DOHH2 (cell line): Measurements from ENCODE around the gene TADA1.
A peak's percentile ranks its signal among the peaks of the same experiment; 100 is the strongest.

ENCODE experiments used
- H3F3A ChIP-seq: fragments of 200-600 bp; sonication (generic), shearing (Covaris generic); 2 replicates; pipeline ENCODE4 v1.6.0; 2016; ENCODE audit warnings: antibody characterized with exemption, mild to moderate bottlenecking; ENCODE audit not compliant: control insufficient read depth, insufficient read depth
- H3K27ac ChIP-seq: fragments of 200-600 bp; sonication (generic); 2 replicates; pipeline ENCODE4 v1.5.1; 2014; ENCODE audit warnings: low read depth, mild to moderate bottlenecking, low read length, moderate library complexity
- H3K27me3 ChIP-seq: fragments of 200-600 bp; sonication (generic); 2 replicates; pipeline ENCODE4 v1.6.1; 2014; ENCODE audit warnings: mild to moderate bottlenecking, low read length, mixed read lengths; ENCODE audit not compliant: control insufficient read depth
- H3K36me3 ChIP-seq: fragments of 200-600 bp; sonication (generic); 2 replicates; pipeline ENCODE4 v1.6.1; 2014; ENCODE audit warnings: mild to moderate bottlenecking, low read length, moderate library complexity, mixed read lengths; ENCODE audit not compliant: control insufficient read depth
- H3K4me1 ChIP-seq: fragments of 200-600 bp; sonication (generic); 2 replicates; pipeline ENCODE4 v1.6.1; 2014; ENCODE audit warnings: mild to moderate bottlenecking, low read length, mixed read lengths; ENCODE audit not compliant: control insufficient read depth
- H3K4me2 ChIP-seq: fragments of 200-600 bp; sonication (generic); 2 replicates; pipeline ENCODE4 v1.6.0; 2014; ENCODE audit warnings: mild to moderate bottlenecking, low read length, moderate library complexity
- H3K4me3 ChIP-seq: fragments of 200-600 bp; sonication (generic); 2 replicates; pipeline ENCODE4 v1.5.1; 2014; ENCODE audit warnings: mild to moderate bottlenecking, low read length, mixed read lengths
- H3K79me2 ChIP-seq: fragments of 200-600 bp; sonication (generic); 2 replicates; pipeline ENCODE4 v1.6.1; 2014; ENCODE audit warnings: mild to moderate bottlenecking, low read length, mixed read lengths; ENCODE audit not compliant: control insufficient read depth
- H3K9me2 ChIP-seq: fragments of 200-600 bp; sonication (generic); replicated peaks from 2 replicates; pipeline ENCODE4 v1.6.1; 2014; ENCODE audit warnings: mild to moderate bottlenecking, low read length, mixed read lengths; ENCODE audit not compliant: control insufficient read depth
- H3K9me3 ChIP-seq: fragments of 200-600 bp; sonication (generic); 2 replicates; pipeline ENCODE4 v1.6.1; 2014; ENCODE audit warnings: antibody characterized with exemption, low read length, mixed read lengths; ENCODE audit not compliant: control insufficient read depth, insufficient read depth
- H4K20me1 ChIP-seq: fragments of 200-600 bp; sonication (generic); 2 replicates; pipeline ENCODE4 v1.6.0; 2014; ENCODE audit warnings: low read depth, mild to moderate bottlenecking, antibody characterized with exemption, low read length, moderate library complexity; ENCODE audit not compliant: control insufficient read depth, insufficient read depth
- EZH2phosphoT487 ChIP-seq: fragments of 200-600 bp; sonication (generic); IDR thresholded peaks from 2 replicates; pipeline ENCODE4 v1.6.1; 2017; ENCODE audit warnings: borderline replicate concordance, mild to moderate bottlenecking, antibody characterized with exemption, low read length, moderate library complexity, mixed read lengths
- TF ChIP-seq, protein P1 (sequence below): fragments of 200-600 bp; sonication (generic); IDR thresholded peaks from one replicate; pipeline ENCODE4 v1.5.1; 2014; ENCODE audit warnings: antibody characterized with exemption, mild to moderate bottlenecking, low read depth, low read length; ENCODE audit not compliant: poor library complexity, severe bottlenecking

The TADA1 gene

DNA sequence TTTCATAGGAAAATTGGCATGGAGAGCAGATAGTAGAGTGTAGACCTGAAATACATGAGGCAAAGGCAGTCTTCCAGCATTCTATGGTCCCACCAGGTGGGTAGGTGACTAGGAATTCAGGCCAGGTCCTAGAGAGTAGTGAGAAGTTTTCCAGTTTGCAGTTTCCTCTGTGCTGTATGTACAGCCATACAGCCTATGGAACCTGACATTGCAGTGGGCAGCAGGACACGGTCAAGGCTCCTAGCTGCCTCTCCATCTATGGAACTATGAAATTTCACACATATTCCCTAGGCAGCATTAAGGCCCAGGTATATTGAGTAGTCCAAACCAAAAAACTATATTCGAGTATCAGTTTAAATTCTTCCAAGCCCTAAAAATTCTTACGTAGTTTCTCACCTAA lies 20.5 kb downstream of the TADA1 start:
- Histone ChIP-seq H3K27me3 (no peaks in the 10 kb centered on the region), H3K27ac (no peak overlapping the region), H3K4me1 (peaks cover 22% of the 10 kb centered on the region), H3K9me3 (no peaks in the 10 kb centered on the region), H3K36me3 (peaks cover 97% of the 10 kb centered on the region), H3F3A (peaks cover 9% of the 10 kb centered on the region), H3K4me3 (no peak overlapping the region), H4K20me1 (no peaks in the 10 kb centered on the region), H3K9me2 (no peaks in the 10 kb centered on the region), H3K79me2 (peaks cover 41% of the 10 kb centered on the region), H3K4me2 (no peak overlapping the region)
- TF ChIP-seq, protein P1, sequence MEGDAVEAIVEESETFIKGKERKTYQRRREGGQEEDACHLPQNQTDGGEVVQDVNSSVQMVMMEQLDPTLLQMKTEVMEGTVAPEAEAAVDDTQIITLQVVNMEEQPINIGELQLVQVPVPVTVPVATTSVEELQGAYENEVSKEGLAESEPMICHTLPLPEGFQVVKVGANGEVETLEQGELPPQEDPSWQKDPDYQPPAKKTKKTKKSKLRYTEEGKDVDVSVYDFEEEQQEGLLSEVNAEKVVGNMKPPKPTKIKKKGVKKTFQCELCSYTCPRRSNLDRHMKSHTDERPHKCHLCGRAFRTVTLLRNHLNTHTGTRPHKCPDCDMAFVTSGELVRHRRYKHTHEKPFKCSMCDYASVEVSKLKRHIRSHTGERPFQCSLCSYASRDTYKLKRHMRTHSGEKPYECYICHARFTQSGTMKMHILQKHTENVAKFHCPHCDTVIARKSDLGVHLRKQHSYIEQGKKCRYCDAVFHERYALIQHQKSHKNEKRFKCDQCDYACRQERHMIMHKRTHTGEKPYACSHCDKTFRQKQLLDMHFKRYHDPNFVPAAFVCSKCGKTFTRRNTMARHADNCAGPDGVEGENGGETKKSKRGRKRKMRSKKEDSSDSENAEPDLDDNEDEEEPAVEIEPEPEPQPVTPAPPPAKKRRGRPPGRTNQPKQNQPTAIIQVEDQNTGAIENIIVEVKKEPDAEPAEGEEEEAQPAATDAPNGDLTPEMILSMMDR: no peak
- no peak for TF ChIP-seq EZH2phosphoT487

DNA sequence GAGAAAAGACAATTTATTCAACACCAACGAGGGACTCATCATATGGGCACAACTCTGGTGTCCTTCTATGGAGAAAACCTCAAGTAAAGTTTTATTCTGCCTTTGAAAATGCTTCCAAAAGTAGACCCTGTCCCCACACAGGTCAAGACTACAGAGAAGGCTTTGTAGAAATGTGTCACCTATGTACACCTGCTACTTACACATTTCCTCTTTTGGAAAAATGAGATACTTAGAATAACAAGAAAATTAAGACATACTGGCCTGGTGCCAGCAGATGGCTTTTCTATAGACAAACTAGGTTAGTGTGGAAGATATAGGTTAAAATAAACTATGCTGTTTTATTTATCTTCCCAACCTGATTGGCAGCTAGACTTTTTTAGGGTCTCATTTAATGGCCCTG lies 23.1 kb downstream of the TADA1 start:
- peaks cover 100% of the 10 kb centered on the region for H3K36me3 ChIP-seq

DNA sequence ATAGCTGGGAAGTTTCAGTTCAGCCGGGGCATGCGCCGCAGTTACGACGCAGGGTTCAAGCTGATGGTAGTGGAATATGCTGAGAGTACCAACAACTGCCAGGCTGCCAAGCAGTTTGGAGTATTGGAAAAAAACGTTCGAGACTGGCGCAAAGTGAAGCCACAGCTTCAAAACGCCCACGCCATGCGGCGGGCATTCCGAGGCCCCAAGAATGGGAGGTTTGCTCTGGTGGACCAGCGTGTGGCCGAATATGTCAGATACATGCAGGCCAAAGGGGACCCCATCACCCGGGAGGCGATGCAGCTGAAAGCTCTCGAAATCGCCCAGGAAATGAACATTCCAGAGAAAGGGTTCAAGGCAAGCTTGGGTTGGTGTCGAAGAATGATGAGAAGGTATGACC lies 26.9 kb downstream of the TADA1 start:
- H3K4me3 ChIP-seq: no peak overlapping the region
- no peaks in the 10 kb centered on the region for H3K9me2 ChIP-seq
- no peak overlapping the region for H3K4me2 ChIP-seq
- H4K20me1 ChIP-seq: 0 out of 2 replicates have a peak, but pooled peaks cover 4% of the 10 kb centered on the region
- no peak for TF ChIP-seq EZH2phosphoT487
- TF ChIP-seq, protein P1: no peak
- peaks cover 100% of the 10 kb centered on the region for H3K36me3 ChIP-seq
- peaks cover 80% of the 10 kb centered on the region for H3K79me2 ChIP-seq
- H3K4me1 ChIP-seq: peaks cover 22% of the 10 kb centered on the region
- H3F3A ChIP-seq: peaks cover 2% of the 10 kb centered on the region; the same call in 1 of the 2 replicates
- no peaks in the 10 kb centered on the region for H3K9me3 ChIP-seq
- H3K27me3 ChIP-seq: no peaks in the 10 kb centered on the region
- no peak overlapping the region for H3K27ac ChIP-seq

More for the DNA sequence above, 23.1 kb downstream of the TADA1 start:
- Histone ChIP-seq H3K27ac (peak overlapping the region; percentile 6; the same call in 1 of the 2 replicates), H3K4me3 (no peak overlapping the region), H3K27me3 (no peaks in the 10 kb centered on the region), H3K9me3 (no peaks in the 10 kb centered on the region), H3K9me2 (no peaks in the 10 kb centered on the region), H3K4me1 (peaks cover 22% of the 10 kb centered on the region), H3K4me2 (peak overlapping the region; percentile 22; the same call in 1 of the 2 replicates), H4K20me1 (0 out of 2 replicates have a peak, but pooled peaks cover 4% of the 10 kb centered on the region), H3F3A (peaks cover 9% of the 10 kb centered on the region), H3K79me2 (peaks cover 64% of the 10 kb centered on the region)
- TF ChIP-seq, protein P1: no peak
- TF ChIP-seq EZH2phosphoT487: no peak

DNA sequence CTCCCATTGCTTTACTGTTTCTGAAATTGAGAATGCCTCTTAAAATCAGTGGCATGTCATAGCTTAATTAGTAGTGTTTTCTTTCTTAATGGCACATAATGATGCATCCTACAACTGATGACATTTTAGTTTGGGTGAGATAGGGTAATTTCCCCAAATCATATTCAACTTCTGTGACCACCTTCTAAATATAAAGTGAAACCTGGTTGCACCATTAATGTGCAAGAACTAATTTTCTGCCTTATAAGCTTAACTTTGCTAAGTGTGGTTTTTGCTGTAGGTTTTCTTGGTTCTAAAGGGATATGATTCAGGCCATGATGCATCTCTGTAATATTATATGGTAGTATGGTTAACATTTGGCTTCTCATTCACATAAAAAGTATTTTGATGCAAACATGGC lies 27.9 kb downstream of the TADA1 start:
- H3K36me3 ChIP-seq: peaks cover 100% of the 10 kb centered on the region
- no peaks in the 10 kb centered on the region for H3F3A ChIP-seq
- H3K9me3 ChIP-seq: no peaks in the 10 kb centered on the region
- H3K9me2 ChIP-seq: no peaks in the 10 kb centered on the region
- H3K4me1 ChIP-seq: peaks cover 22% of the 10 kb centered on the region
- no peak overlapping the region for H3K4me3 ChIP-seq
- H4K20me1 ChIP-seq: 0 out of 2 replicates have a peak, but pooled peaks cover 4% of the 10 kb centered on the region
- peaks cover 81% of the 10 kb centered on the region for H3K79me2 ChIP-seq
- H3K27ac ChIP-seq: no peak overlapping the region
- no peak overlapping the region for H3K4me2 ChIP-seq
- no peaks in the 10 kb centered on the region for H3K27me3 ChIP-seq
- no peak for TF ChIP-seq EZH2phosphoT487
